GM10266 (cell line): ENCODE data around the gene AK4.

ENCODE experiments used
- DNase-seq: peaks from one replicate; pipeline ENCODE4 v3.0.0; 2012; ENCODE audit errors: extremely low spot score
- CTCF ChIP-seq: IDR thresholded peaks from 2 replicates; pipeline ENCODE4 v1.5.1; 2012; ENCODE audit warnings: mild to moderate bottlenecking, low read depth; ENCODE audit not compliant: control insufficient read depth, insufficient read depth; ENCODE audit errors: missing control alignments

The AK4 gene

GRCh38 chr1:65146908-65147423 is 1.0 kb upstream of the AK4 start:
- TF ChIP-seq CTCF, result no peak
- no peak for DNase-seq

GRCh38 chr1:65147424-65148177 is 402 bp upstream of the AK4 start:
- TF ChIP-seq CTCF, result no peak
- peak; percentile 82 for DNase-seq

- peak; percentile 81 for DNase-seq
- no peak for TF ChIP-seq CTCF
These were observed 746 bp downstream of the AK4 start for GRCh38 chr1:65148548-65149350.

GRCh38 chr1:65149351-65150107 is 1.5 kb downstream of the AK4 start:
- no peak for DNase-seq
- TF ChIP-seq CTCF, result no peak

- TF ChIP-seq CTCF, result no peak
- DNase-seq, result no peak
These were observed 2.1 kb downstream of the AK4 start for GRCh38 chr1:65150108-65150463.

GRCh38 chr1:65150583-65151263 is 2.7 kb downstream of the AK4 start:
- no peak for DNase-seq

More at GRCh38 chr1:65150583-65151263, 2.7 kb downstream of the AK4 start:
- no peak for TF ChIP-seq CTCF
